Activated T-cell treated with anti-CD3 and anti-CD28 coated beads, Interleukin-2, amount 50 U/mL, for 72 hours (primary cell): ENCODE data around the gene GATM. TPM values are rescaled to one million over a fixed set of nuclear protein-coding genes. Genes with fewer than 3 reads are reported as not detected.

Experiments used
- ATAC-seq, 2 donors: fragments of 150-1000 bp; cut with Tn5 transposase; replicated peaks in 1 of 2; 2 replicates each; pipeline ENCODE4 v1.10.0; 2021; ENCODE audit warnings: moderate library complexity in 2 of 2, mild to moderate bottlenecking in 1 of 2
- DNase-seq, 2 donors: peaks; one replicate each; pipeline ENCODE4 v3.0.0; 2021 to 2022; ENCODE audit warnings: mixed read lengths in 1 of 2
- H3K27ac Mint-ChIP-seq: one replicate; pipeline ENCODE4 v1.8.0; 2022; ENCODE audit warnings: mild to moderate bottlenecking, moderate library complexity, mixed read lengths
- H3K27me3 Mint-ChIP-seq: one replicate; pipeline ENCODE4 v1.8.0; 2022; ENCODE audit warnings: low read depth, mixed read lengths
- H3K36me3 Mint-ChIP-seq, 2 donors: one replicate each; pipeline ENCODE4 v1.8.0; 2022; ENCODE audit warnings: mixed read lengths in 2 of 2, mild to moderate bottlenecking in 1 of 2; ENCODE audit not compliant: insufficient read depth in 2 of 2
- H3K4me1 Mint-ChIP-seq: one replicate; pipeline ENCODE4 v1.8.0; 2022; ENCODE audit warnings: low read depth, mixed read lengths
- H3K4me3 Mint-ChIP-seq, 2 donors: one replicate each; pipeline ENCODE4 v1.8.0; 2022; ENCODE audit warnings: mild to moderate bottlenecking in 2 of 2, mixed read lengths in 2 of 2, moderate library complexity in 2 of 2
- H3K9me3 Mint-ChIP-seq, 2 donors: one replicate each; pipeline ENCODE4 v1.8.0; 2022; ENCODE audit warnings: mixed read lengths in 2 of 2
- total RNA-seq, 2 donors: library from RNA; stranded (reverse); gene quantifications; one replicate each; pipeline ENCODE4 v1.2.3, GENCODE V29; 2022

Gene GATM
- total RNA-seq, 2 donors from 2014 or later = 1.2 to 3.3 TPM

DNA sequence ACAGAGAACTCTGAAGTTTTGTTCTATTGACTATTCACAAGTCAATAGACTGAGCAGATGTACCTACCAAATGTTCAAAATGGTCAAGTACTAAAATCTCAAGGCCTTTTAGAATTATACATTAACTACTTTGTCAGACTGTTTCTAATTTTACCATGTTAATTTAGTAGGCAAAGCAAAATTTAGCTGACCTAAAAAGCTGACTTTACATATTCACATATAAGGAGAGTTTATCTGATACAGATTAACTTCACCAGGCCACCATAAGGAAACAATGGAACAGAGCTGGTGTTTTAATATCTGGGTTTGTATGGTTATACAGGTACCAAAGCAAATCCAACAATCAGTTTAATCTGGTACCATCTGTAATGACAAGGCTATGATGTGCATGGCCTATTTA, 15.9 kb downstream of the GATM start:
- H3K36me3 Mint-ChIP-seq = no peaks in the 10 kb centered on the region
- H3K4me1 Mint-ChIP-seq = no peaks in the 10 kb centered on the region
- H3K4me3 Mint-ChIP-seq = no peak overlapping the region
- H3K9me3 Mint-ChIP-seq = no peaks in the 10 kb centered on the region
- no peak overlapping the region for H3K27ac Mint-ChIP-seq
- DNase-seq = no peak
- H3K27me3 Mint-ChIP-seq = peaks cover 6% of the 10 kb centered on the region
- ATAC-seq = no peak

DNA sequence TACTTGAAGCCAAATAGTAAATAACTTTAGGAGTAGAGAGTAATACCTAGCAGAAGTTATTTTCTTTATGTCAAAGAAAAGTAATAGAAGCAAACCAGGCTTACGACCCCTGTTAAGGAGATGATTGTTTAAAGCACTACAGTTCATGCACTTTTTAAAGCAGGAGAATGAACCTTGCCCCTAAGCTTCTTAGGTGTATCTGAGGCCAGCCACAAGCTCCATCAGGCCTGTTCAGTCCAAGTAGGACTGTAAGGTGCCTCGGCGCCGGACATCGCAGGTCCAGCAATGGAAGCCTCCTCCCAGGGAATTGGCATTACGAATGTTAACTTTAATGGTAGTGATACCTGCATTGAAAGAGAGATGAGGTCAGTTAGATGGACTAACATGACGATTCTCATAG, 16.5 kb downstream of the GATM start:
- H3K27ac Mint-ChIP-seq = no peak overlapping the region
- no peak overlapping the region for H3K4me3 Mint-ChIP-seq
- no peak for DNase-seq
- H3K27me3 Mint-ChIP-seq = peaks cover 6% of the 10 kb centered on the region
- no peaks in the 10 kb centered on the region for H3K9me3 Mint-ChIP-seq
- ATAC-seq = no peak
- no peaks in the 10 kb centered on the region for H3K4me1 Mint-ChIP-seq
- H3K36me3 Mint-ChIP-seq = no peaks in the 10 kb centered on the region

DNA sequence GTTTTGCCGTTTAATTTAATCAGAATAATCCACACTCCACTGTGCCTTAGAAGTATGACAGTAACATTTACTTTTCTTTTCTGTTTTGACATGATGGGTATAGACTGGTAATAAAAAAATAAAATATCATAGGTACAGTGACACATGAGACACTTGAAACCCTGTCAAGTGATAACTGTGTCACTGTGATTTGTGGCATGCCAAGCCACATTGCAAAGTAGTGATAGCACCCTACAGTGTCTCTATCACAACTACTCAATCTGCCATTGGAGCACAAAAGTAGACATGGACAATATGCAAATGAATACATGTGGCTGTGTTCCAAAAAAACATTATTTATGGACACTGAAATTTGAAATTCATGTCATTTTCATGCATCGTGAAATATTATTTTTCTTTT, 22.5 kb downstream of the GATM start:
- Mint-ChIP-seq H3K4me1 (no peaks in the 10 kb centered on the region), H3K36me3 (no peaks in the 10 kb centered on the region), H3K27ac (no peak overlapping the region), H3K27me3 (no peaks in the 10 kb centered on the region), H3K4me3 (no peak overlapping the region), H3K9me3 (no peaks in the 10 kb centered on the region)
- ATAC-seq = no peak
- no peak for DNase-seq

DNA sequence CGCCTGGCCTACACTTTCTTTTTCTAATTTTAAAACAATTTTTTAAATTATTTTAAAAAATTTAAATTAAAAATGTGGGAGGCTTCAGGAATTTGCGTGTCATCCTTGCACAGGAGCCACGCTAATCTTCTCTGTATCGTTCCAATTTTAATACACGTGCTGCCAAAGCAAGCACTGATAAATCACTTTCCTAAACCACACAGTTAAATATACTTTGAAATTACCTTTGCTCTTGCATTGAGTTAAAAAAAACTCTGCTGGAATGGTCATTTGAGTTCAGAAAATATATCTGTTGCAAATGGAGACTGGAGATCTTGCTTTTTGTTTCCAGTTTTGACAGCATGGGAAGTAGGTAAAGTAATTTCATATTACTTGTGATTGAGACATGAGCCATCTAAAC, 23.6 kb downstream of the GATM start:
- no peak overlapping the region for H3K4me3 Mint-ChIP-seq
- no peak overlapping the region for H3K27ac Mint-ChIP-seq
- no peaks in the 10 kb centered on the region for H3K4me1 Mint-ChIP-seq
- H3K9me3 Mint-ChIP-seq = no peaks in the 10 kb centered on the region
- peaks cover 3% of the 10 kb centered on the region for H3K27me3 Mint-ChIP-seq
- DNase-seq (no peak), ATAC-seq (no peak)
- H3K36me3 Mint-ChIP-seq = no peaks in the 10 kb centered on the region

DNA sequence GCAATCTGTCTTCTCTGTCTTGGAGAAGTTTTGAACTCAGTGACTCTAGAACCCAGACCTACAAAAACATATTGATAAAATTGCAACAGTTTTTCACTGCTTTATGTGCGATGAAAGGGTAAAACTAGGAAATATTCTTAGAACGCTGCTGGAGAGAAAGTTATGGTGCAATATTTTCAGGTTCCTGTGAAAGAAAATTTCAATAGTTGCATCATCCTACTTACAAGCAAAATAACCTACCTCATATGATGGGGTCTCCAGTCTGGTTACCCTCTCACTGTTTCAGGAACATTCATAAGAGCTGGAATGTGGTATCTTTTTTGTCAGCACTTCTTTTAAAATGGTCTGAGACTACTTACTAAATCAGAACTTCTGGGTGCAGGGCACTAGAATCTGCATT, 27.1 kb downstream of the GATM start:
- ATAC-seq = no peak
- no peaks in the 10 kb centered on the region for H3K4me1 Mint-ChIP-seq
- H3K36me3 Mint-ChIP-seq = no peaks in the 10 kb centered on the region
- no peak overlapping the region for H3K4me3 Mint-ChIP-seq
- no peak for DNase-seq
- no peaks in the 10 kb centered on the region for H3K9me3 Mint-ChIP-seq
- no peak overlapping the region for H3K27ac Mint-ChIP-seq
- peaks cover 26% of the 10 kb centered on the region for H3K27me3 Mint-ChIP-seq

DNA sequence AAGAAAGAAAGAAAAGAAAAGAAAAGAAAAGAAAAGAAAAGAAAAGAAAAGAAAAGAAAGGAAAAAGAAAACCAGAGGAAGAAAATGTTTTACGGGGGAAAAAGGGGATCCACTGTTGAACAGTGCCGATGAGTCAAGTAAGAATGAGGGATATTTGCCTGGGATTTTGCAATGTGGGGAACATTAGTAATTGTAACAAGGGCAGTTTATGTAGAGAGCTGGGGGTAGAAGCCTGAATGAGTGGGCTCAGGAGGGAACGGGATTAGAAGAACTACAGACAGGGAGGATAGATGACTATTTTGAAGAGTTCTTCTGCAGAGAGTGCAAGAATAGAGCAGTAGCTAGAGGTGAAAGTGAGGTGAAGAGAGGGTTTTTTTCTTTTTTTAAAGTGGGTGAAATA, 28.7 kb downstream of the GATM start:
- no peak overlapping the region for H3K4me3 Mint-ChIP-seq
- H3K27me3 Mint-ChIP-seq = peaks cover 26% of the 10 kb centered on the region
- H3K4me1 Mint-ChIP-seq = no peaks in the 10 kb centered on the region
- ATAC-seq (no peak), DNase-seq (no peak)
- no peak overlapping the region for H3K27ac Mint-ChIP-seq
- H3K36me3 Mint-ChIP-seq = no peaks in the 10 kb centered on the region
- no peaks in the 10 kb centered on the region for H3K9me3 Mint-ChIP-seq

DNA sequence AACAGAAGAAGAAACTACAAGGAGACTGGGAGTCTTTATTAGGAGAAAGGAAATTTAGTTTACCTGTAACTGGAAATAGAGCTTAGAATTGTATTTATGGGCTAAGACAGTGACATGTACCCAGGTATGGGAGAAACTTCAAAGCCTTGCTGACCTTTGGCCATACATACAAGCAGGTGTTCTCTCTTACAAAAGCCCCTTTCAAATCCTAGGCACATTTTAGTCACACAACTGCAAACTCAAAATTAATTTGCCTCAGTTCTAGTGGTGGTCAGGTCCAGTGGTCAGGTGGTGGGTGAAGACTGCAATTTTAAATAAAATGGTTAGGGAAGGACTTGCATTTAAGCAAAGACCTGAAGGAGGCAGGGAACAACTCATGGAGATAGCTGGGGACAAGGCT, 30.4 kb downstream of the GATM start:
- ATAC-seq (no peak), DNase-seq (no peak)
- Mint-ChIP-seq H3K9me3 (no peaks in the 10 kb centered on the region), H3K4me1 (no peaks in the 10 kb centered on the region), H3K27ac (no peak overlapping the region), H3K4me3 (no peak overlapping the region), H3K27me3 (peaks cover 26% of the 10 kb centered on the region), H3K36me3 (no peaks in the 10 kb centered on the region)

DNA sequence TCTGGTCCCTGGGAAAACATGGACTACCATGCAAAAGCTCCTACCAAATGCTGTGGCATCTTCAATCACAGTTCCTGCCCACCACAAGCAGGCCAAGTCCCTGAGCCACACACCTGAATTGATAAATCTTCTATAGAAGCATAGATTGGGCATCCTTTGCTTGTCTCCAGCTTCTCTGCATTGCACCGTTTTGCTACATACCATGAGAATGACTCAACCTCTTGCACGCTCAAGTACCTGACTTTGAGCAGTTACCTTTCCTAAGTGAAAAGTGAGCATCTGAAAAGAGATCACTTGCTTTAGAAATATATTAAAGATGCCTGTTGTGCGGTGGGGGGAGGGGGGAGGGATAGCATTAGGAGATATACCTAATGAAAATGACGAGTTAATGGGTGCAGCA, 31.3 kb downstream of the GATM start:
- H3K4me1 Mint-ChIP-seq = no peaks in the 10 kb centered on the region
- H3K4me3 Mint-ChIP-seq = no peak overlapping the region
- H3K36me3 Mint-ChIP-seq = no peaks in the 10 kb centered on the region
- H3K9me3 Mint-ChIP-seq = no peaks in the 10 kb centered on the region
- H3K27ac Mint-ChIP-seq = no peak overlapping the region
- H3K27me3 Mint-ChIP-seq = peaks cover 26% of the 10 kb centered on the region
- ATAC-seq = no peak
- no peak for DNase-seq

DNA sequence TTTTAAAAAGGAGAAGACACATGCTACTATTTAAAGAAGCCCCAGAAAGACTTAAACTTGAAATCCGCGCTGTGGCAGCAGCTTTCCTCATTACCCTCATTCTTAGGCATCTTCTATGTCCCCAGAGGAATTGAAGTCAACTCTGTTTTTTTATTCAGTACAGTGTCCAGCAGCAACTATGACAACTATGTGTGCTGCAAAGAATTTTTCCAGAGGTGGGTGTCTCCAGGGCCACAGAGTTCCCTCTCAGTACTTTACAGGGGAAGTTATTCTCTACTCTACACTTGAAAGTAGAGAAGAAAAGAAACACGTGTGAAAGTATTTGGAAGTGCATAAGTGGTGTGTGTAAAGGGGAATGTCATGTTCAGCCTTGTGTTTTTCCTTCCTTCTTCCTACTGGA, 32.0 kb downstream of the GATM start:
- peaks cover 26% of the 10 kb centered on the region for H3K27me3 Mint-ChIP-seq

DNA sequence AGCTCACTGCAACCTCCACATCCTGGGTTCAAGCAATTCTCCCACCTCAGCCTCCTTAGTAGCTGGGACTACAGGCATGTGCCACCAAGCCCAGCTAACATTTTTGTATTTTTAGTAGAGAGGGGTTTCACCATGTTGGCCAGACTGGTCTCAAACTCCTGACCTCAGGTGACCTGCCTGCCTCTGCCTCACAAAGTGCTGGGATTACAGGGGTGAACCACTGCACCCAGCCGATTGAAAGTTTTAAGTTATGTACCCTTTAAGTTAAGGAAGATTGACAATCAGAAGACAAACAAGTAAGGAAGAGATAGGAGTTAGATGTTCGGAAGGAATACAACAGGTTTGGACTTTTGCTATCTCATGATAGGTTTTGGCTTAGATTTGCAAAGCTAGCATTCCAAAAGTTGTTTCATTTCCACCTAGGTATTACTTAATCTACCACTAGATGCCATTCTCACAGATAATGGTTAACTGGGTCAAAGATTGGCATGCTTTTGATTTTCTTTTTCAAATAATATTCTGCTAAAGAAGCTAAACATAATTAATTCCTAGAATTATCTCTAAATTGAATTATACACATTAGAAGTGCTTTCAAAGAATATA, 35.0 kb downstream of the GATM start:
- DNase-seq (no peak), ATAC-seq (no peak)
- Mint-ChIP-seq H3K9me3 (peaks cover 0 to 1% of the 10 kb centered on the region in 2 donors), H3K27ac (no peak overlapping the region), H3K4me1 (peaks cover 3% of the 10 kb centered on the region), H3K4me3 (no peak overlapping the region), H3K36me3 (no peaks in the 10 kb centered on the region), H3K27me3 (peaks cover 10% of the 10 kb centered on the region)

More for the DNA sequence above, 32.0 kb downstream of the GATM start:
- no peak overlapping the region for H3K4me3 Mint-ChIP-seq
- DNase-seq (no peak), ATAC-seq (no peak)
- H3K27ac Mint-ChIP-seq = no peak overlapping the region
- H3K9me3 Mint-ChIP-seq = no peaks in the 10 kb centered on the region
- no peaks in the 10 kb centered on the region for H3K36me3 Mint-ChIP-seq
- H3K4me1 Mint-ChIP-seq = no peaks in the 10 kb centered on the region

DNA sequence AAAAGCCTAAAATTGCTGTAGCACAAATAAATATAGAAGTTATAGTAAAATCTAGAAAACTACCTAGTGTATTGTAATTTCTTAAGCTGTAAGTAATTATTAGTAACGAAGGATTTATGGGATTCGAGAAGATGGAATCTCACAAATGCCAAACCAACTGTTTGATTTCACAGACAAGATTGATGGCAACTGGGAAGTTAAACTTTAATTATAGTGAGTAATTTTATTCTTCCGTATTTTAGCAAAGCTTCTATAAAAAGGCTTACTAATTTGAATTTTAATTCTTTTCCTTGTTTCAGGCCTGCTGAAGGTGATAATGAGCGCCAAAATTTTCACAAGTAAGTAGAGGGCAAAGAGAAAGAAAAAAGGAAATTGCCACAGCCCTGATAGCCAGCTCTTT, 36.6 kb downstream of the GATM start:
- no peak overlapping the region for H3K4me3 Mint-ChIP-seq
- no peak overlapping the region for H3K27ac Mint-ChIP-seq
- DNase-seq = no peak
- H3K4me1 Mint-ChIP-seq = peaks cover 6% of the 10 kb centered on the region
- no peaks in the 10 kb centered on the region for H3K36me3 Mint-ChIP-seq
- ATAC-seq = no peak
- peaks cover 0 to 2% of the 10 kb centered on the region in 2 donors for H3K9me3 Mint-ChIP-seq
- H3K27me3 Mint-ChIP-seq = no peaks in the 10 kb centered on the region

DNA sequence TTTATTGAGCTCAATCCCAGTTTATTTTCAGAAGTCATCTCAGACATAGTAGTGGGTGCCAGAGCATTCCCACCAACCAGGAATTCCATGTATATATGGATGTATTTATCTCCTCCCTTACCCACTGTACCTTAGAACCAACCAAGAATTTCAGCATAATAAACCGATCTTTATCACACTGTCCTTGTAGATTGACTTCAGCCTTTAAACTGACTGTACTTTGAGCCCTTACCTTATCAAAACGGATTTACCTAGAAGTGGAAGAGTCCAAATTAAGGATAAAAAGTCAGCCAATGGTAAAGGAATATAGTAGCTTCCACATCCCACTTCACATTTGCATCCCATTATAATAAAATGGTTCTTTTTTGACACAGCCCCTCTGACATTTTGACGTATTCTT, 37.9 kb downstream of the GATM start:
- H3K36me3 Mint-ChIP-seq = no peaks in the 10 kb centered on the region
- no peak overlapping the region for H3K27ac Mint-ChIP-seq
- peaks cover 6% of the 10 kb centered on the region for H3K4me1 Mint-ChIP-seq
- H3K27me3 Mint-ChIP-seq = no peaks in the 10 kb centered on the region
- DNase-seq = no peak
- ATAC-seq = no peak
- H3K9me3 Mint-ChIP-seq = peaks cover 0 to 2% of the 10 kb centered on the region in 2 donors
- no peak overlapping the region for H3K4me3 Mint-ChIP-seq

DNA sequence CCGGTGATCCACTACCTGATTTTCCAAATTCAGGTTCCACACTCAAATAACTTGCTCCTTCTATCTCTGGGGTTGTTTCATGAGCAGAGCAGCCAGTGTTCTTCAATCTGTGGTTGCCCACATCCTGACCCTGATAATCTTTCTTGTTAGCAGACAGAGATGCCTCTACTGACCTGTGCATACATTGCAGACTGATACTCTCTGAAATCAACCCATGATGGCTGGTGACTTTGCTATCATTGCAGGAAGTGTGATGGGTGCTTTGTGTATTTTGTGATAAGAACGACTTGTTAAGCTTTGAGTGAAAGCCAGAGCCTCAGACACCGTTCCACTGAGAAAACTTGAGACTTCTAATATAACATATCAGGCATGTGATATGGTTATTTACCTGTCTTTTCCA, 39.9 kb downstream of the GATM start:
- peak in 1 of 2 donors; percentile 1 for DNase-seq
- Mint-ChIP-seq H3K9me3 (peaks cover 0 to 2% of the 10 kb centered on the region in 2 donors), H3K27me3 (no peaks in the 10 kb centered on the region), H3K4me1 (peaks cover 10% of the 10 kb centered on the region), H3K36me3 (no peaks in the 10 kb centered on the region), H3K27ac (no peak overlapping the region), H3K4me3 (no peak overlapping the region)
- ATAC-seq = peak in 1 of 2 donors; percentile 47

DNA sequence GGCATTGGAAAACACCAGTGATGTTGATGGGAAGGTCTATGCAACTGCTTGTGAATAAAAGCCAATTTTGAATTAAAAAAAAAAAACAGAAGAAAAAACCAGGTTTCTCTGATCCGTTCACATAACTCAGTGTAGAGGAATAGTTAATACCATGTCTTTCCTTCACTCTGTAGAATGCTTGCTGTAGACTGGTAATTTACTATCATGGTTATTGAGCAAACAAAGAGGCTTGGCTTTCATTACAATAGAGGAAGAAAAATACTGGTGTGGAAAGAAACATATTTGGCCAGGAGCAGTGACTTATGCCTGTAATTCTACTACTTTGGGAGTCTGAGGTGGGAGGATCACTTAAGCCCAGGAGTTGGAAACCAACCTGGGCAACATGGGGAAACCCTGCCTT, 41.1 kb downstream of the GATM start:
- Mint-ChIP-seq H3K27me3 (no peaks in the 10 kb centered on the region), H3K36me3 (no peaks in the 10 kb centered on the region), H3K4me3 (no peak overlapping the region), H3K9me3 (peaks cover 0 to 2% of the 10 kb centered on the region in 2 donors), H3K4me1 (peaks cover 10% of the 10 kb centered on the region), H3K27ac (no peak overlapping the region)
- ATAC-seq (no peak), DNase-seq (no peak)
